CMK (cell line): ENCODE measurements around the gene GRIP2.
A peak's percentile ranks its signal among the peaks of the same experiment; 100 is the strongest.
"Not testable (repeated sequence)": the region's sequence is repeated elsewhere in the genome, so short reads cannot be mapped to it uniquely, and the experiment has no call there.

Experiments
- DNase-seq: peaks from one replicate; pipeline ENCODE4 v3.0.0-alpha.2; 2010; ENCODE audit warnings: low read depth

The GRIP2 gene

DNA sequence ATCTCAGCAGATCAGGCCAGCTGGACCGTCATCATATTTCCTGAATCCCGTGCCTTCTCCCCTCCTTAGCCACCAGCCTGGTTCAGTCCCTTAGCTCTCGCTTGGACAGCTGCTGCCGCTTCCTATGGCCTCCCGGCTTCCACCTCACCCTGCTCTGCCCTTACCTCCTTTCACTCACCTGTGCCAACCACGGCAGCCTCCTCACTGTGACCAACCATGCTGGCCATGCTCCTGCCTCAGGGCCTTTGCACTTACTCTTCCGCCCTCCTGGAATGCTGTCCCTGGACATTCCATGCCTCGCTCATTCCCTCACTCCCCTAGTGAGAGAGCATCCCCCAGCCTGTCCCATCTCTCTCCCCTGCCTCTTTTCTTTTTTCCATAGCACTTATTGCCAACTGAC, 19.2 kb downstream of the GRIP2 start:
- no peak for DNase-seq

DNA sequence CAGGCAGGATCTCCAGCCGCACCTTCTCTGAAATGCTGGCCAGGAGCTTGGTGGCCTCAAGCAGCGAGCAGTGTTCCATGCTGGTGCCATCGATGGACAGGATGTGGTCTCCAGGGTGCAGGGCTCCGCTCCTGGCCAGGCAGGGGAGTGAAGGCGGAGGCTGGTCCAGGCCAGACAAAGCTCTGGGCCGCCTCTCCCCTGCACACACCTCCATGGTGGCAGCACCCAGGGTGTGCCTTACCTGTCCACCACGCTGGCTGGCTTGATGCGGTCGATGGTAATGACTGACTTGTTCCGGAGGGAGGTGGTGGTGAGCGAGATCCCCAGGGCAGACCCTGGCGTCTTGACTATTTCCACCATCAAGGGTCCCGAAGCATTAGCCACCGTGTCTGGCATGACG, 20.0 kb downstream of the GRIP2 start:
- DNase-seq: no peak

DNA sequence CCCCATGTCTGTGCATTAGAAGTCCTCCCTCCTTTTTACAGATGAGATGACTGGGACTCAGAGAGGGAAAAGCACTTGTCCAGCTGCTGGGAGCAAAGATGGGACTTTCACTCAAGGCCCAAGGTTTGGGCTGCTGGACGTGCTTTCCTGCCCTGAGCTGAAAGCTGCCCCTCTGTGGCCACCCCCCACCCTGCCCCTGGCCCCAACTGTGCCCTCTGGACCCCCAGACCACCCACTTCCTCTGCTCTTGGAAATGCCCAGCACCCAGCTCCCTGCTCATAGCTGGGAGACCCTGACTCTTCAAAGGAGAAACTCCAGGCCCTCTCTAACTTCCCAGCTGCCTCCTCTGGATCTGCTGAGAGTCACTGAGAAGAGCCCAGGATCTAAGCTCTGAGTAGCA, 20.7 kb downstream of the GRIP2 start:
- DNase-seq: no peak

DNA sequence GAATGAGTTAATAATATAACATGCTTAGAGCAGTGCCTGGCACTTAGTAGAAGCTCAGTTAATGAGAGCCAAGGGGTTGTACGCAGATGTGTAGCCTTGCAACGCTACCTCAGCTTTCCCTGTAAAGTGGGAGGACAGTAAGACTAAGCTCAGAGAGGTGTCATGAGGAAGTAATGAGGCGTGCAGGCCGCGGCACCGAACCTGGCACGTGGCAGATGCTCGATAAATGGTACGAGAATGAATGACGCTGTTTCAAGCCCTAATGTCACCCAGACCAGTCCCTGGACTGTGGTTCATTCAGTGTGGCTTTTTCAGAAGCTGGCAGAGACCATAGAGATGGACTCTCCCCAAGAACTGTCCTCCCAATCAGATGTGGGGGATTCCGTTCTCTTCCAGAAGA, 21.2 kb downstream of the GRIP2 start:
- no peak for DNase-seq

DNA sequence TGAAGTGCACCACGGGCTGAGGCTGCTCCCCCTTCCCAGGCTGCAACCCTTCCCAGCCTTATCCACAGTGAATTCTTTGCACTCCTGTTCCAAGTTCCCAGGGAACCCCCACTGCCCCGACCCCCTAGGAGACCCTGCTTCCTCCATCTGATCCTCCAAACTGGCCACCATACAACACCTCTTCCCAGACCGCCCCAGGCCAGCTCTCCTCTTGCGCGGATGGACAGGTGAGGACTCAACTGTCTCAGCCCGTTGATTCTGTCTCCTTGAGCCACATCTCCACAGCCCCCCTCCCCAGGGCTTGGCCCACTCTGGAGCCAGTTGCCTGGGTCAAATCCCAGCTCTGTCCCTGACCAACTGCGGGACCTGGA, 21.7 kb downstream of the GRIP2 start:
- DNase-seq: no peak

DNA sequence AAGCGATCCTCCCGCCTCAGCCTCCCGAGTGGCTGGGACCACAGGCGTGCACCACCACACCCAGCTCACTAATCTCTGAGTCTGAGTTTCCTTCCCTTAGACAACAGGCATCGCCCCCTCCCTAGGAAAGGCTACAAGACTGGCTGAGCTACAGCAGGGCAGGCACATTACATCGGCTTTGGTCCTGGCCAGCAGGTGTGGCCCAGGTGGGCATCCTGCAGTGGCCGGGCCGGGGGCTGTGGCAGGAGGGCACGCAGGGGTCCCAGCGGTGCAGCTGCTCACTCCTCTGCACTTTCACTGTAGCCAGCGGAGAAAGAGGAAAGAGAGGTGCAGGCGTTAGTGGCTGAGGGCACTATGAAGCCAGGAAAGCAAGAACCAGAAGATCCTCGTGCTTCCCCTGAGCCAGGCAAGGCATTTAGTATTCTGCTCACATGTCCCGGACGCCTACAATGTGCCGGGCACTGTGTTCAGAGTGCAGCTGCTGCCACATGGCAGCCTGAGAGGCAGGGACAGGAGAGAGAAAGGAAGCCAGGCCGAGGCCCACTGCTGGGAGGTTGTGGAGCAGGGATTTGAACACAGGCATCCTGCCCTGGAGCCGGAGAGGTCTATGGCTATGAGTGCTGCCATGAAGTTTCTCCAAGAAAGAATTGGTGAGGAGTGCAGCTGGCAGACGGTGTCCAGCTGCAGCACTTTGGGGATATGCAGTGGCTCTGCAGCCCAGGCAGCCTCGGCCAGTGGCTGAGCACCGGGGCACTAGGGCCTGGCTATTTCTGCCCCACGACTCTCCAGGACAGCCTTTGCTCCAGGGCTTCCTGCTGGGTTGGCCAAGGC, 22.3 kb downstream of the GRIP2 start:
- DNase-seq: no peak

DNA sequence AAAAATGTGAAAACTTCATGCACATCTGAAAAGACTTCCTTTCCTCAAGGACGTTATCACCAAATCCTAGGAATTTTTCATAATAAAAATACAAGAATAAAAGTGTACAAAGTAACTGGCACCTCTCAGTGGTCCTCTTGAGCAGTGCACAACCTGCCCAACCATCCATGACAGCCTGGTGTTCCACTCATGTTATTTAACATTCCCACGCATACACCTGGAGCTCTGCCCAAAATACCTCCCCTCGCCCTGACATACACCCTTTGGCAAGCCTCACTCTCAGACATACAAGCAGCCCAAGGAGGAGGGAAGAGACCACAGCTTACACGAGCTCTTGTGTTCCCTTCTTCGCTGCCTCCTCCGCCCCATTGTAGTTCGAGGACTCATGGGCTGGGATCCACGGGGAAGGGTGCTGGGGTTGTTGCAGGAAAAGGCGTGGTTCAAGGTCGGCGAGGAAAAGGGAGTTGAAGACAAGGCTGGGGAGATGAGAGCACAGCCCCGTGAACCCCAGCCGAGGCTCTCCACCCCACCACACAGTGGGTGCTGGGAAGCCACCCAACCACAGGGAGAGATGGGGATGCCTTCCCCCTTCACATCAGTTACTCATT, 23.3 kb downstream of the GRIP2 start:
- DNase-seq: no peak

DNA sequence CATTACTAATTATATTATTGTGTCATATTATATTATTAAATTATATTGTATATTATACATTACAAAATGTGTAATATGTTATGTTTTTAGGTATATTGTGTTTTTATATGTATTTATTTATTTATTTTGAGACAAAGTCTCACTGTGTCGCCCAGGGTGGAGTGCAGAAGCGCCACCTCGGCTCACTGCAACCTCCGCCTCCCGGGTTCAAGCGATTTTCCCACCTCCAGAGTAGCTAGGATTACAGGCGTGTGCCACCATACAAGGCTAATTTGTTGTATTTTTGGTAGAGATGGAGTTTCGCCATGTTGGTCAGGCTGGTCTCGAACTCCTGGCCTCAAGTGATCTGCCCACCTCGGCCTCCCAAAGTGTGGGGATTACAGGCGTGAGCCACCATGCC, 24.6 kb downstream of the GRIP2 start:
- not testable (repeated sequence) for DNase-seq

DNA sequence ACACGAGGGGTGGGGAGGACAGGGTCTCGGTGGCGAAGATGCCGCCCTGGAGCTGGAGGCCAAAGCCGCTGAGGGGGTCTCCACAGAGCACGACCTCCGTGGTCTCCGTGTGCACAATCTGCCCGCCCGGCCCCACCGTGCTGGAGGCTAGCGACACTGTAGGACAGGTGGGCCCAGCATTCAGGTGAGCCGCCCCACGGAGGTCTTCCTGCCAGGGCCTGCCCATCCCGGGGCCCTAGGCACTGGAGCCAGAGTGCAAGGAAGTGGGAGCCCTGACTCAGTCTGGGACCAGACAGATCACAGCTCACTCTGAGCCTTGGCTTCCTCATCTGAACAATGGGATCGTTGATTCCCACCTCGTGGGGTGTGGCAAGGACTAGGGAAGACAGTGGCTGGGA, 25.8 kb downstream of the GRIP2 start:
- no peak for DNase-seq

DNA sequence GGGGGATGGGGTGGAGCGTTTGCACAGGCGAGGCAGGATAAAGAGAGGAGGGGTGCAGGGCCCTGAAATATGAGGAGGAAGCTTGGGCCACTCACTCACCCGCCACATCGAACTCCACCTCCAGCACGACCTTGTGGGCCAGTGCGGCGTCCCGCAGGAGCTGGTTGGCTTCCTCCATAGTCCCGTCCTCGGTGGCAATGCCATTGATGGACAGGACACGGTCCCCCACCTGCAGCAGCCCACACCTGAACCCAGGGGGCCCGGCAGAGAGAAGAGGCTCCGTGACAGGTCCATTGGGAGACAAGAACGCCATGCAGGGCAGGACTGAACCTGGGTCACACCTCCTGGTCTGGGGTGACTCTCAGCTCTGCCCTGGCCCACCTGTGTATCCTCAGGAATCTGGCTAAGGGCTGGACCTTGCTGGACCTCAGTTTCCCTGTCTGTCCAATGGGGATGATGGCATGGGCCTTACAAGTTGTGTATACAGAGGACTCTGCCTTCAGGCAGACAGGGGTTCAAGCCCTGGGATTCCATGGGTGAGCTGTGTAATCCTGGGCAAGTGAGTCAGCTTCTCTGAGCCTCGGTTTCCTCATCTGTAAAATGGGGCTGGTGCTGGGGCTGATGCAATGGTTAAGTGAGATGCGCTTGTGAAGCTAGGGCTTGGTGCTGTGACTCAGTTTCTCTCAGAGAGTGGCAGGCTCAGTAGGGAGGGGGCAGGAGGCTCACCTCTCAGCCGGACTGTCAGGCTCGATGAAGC, 26.4 kb downstream of the GRIP2 start:
- DNase-seq: no peak

DNA sequence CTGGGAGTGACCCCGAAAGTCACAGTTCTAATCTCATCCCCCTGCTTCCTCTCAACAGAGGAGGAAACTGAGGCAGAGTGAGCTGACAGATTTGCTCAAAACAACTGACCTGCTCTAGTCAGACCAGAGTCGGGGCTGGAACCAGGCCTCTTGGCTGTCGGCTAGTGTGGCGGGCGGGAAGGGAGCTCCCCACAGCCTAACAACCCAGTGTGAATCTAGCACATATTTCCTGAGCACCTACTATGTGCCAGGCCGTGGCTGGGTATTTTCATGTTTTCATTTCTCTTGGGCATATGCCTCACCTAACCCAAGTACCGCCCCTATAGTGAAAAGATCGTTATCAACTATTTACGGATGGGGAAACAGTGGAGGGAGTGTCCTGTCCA, 27.2 kb downstream of the GRIP2 start:
- no peak for DNase-seq

DNA sequence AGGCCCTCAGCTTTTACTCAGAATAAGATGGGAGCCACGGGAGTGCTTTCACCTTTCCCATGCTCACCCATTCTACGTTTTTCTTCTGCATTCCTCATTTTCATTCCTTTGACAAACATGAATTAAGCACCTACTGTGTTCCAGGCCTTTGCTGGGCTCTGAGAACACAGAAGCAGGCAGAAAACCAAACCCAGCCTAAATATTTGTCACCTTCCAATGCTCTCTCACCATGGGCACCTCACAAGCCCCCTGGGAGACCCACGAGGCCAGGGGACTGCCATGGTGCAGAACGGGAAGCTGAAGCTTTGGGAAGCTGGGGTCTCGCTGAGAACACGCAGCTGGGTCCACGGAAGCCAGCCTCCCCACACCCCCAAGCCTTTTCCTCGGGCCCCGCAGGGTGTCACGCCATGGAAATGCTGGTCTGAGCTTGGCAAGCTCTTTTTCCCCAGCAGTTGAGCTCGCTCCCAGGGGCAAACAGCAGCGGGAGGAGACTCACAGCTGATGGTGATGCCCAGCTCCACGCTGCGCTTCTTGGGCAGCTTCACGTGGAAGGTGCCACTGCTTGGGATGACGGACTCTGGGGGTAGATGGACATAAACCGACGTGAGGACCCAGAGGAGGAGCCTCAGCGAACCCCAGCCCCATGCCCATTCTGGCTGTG, 27.7 kb downstream of the GRIP2 start:
- no peak for DNase-seq

DNA sequence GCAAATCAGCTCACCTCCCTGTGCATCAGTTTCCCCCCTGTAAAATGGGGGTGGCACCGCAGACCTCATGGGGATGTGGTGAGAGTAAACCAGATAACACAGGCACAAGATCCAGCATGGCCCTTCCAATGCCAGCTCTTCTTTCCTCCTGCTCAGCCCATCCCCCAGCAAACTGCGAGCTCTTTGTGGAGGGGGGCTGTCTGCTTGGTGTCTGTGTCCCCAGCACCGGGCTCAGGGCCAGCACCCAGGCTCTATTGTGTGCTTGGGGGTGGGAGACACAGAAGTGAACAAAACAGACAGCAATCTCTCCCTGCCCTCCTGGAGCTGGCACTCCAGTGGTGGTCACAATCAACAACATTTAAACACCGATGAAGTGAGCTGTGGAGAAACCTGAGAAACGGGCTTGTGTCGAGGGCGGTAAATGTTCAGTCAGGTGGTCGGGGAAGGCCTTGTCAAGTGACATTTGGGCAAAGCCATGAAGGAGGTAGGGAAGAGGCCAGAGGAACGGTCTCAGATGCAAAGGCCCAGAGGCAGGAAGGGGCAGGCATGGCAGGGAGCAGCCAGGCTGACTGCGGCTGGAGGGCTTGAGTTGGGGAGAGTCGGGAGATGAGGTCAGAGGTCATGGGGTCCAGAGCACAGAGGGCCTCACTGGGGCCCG, 28.4 kb downstream of the GRIP2 start:
- DNase-seq: no peak

DNA sequence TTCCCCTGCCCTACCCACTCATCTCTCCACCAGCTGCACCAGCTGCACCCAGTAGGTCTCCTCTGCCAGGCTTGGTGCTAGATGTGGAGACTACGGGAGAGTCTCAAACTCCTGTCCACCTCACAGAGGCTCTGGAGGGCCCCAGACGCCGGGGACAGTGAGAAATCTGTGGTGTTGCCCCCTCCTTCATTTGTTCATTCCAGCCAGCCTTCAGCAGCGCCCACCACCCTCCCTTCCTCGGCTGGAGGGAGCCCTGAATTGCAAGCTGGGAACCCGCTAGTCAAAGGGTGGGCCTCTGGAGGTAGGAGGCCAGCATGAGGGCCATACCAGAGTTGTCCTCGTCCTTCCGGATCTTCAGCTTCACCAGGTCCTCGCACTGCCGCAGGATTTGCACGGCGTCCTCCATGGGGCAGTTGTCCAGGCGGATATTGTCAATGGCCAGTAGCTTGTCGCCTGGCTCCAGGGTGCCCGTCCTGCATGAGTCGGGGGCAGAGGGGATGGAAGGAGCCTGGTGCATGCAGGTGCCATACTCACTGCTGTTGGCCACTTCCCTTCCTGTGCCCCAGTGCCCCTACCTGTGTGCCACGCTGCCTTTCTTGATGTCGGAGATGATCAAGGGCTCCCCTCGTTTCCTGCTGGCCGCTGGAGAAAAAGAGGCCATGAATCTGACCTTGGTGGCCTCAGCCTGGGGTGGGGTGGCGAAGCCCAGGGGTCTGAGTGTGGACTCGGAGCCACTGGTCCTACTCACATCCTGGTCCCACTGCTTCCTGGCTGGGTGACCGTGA, 29.1 kb downstream of the GRIP2 start:
- DNase-seq: no peak

DNA sequence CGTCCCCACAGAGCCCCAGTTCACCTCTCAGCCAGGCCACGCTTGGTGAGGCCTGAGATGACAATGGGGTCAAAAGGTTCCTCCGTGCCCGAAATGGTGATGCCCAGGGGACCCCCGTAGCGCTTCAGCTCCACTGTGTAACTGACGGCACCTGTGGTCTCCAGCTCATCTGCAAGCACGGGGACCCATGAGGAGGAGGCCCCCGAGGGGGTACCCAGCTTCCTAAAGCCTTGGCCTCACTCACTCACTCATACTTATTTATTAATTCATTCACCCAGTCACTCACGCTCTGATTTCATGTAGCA, 30.4 kb downstream of the GRIP2 start:
- no peak for DNase-seq

DNA sequence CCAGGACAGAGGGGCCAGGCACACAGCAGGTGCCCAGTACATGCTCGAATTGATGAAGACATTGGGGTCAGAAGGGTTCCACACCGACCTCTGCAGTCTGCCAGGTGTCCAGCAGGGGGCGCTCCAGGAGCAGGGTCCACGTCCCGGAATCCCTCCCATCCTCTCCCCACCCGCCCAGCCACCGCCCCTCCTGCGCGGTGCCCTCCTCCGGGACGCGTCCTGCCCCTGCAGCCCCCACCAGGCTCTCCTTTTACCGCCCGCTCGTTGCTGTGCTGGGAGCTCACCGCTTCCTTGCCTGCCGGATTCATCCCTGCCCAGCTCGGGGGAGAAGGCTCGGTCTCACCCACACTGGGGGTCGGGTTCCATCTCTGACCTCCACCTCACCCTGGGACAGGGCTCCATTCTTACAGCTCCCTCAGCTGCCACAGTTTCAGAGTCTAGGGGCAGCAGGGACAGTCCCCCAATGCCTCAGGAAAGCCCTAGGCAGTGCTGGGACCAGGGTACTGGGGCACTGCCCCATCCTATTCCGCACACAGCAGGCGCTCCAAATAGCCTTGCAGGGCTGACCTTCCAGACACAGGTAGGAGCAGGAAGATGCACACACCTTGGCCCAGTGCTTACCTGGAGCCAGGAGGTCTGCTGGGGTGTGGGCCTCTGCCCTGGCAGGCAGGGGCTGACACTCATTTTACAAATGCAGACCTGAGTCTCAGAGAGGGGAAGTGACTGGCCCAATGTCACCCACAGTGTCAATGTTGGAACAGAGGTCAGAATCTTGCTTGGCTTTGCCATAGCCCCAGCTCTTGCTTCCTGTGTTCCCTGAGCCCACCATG, 31.0 kb downstream of the GRIP2 start:
- peak; percentile 39 for DNase-seq

DNA sequence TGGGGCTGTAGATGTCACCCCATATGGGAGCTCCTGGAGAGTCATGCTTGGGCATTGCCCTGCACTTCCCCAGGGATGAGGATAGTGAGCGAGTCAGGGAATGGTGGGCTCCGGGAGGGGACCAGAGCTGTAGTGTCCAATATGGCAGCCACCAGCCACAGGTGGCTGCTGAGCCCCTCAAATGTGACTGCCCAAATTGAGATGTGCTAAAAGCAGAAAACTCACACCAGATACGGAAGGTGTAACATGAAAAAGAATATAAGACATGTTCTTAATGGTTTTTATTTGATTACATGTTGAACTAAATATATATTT, 31.7 kb downstream of the GRIP2 start:
- no peak for DNase-seq

DNA sequence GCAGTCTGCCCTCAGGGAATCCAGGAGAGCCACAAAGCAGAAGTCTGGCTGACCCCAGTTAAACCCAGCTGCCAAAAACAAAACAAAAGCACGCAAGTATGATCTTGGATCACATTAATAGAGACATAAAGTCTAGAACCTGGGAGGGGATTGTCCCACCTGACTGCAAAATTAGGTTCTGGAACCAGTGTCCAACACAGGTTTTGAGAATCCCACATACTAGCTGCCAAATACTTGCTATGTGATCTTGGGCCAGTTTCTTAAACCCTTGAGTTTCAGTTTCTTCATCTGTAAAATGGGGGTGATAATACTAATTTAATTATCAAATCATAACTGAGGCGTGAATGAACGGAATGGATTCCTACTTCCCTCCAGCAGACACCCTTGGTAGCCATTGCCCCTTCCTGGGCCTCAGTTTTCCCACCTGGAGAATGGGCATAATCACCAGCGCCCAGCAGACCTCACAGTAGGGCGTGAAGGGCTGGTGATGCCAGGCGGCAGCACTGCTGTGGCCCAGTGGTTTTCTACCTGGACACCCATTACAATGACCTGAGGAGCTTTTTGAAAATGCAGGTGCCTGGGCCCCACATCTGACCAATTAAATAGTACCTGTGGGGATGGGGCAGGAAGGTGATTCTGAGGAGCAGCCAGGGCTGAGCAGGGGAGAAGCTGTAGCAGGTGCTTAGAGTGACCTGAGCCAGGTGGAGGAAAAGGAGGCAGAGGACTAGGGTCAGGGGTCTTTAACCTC, 32.2 kb downstream of the GRIP2 start:
- DNase-seq: no peak

DNA sequence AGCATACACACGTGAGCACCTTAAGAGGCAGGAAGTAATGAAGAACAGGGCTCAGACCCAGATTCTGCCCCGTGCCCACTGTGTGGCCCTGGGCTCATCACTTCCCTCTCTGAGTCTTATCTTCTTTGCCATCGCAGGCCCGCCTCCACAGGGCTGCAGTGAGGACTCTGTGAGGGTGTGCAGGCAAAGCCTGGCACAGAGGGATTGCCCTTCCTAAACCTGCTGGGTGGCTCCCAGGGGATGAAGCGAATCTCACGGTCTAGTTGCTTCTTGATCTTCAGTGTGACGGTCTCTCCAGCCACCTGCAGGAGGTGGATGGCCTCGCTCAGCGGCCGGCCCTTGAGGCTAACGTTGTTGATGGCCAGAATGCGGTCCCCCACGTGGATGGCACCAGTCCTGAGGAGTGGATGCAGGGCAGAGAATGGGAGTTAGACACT, 32.8 kb downstream of the GRIP2 start:
- DNase-seq: no peak
